Vagina (tissue), 2 donors: ENCODE measurements around the gene C2CD4B. TPM values are rescaled to one million over a fixed set of nuclear protein-coding genes. Genes with fewer than 3 reads are reported as not detected.
A peak's percentile ranks its signal among the peaks of the same experiment; 100 is the strongest.

Source experiments
- DNase-seq, 2 donors: peaks; one replicate each; pipeline ENCODE4 v3.0.0-alpha.2; 2017; ENCODE audit errors: extremely low spot score in 2 of 2
- H3K27ac ChIP-seq: fragments of 200-600 bp; sonication (generic); one replicate; pipeline ENCODE4 v1.5.1; 2019
- H3K27me3 ChIP-seq: fragments of 200-600 bp; sonication (generic); one replicate; pipeline ENCODE4 v1.5.1; 2019
- H3K36me3 ChIP-seq, 2 donors: fragments of 200-600 bp; sonication (generic); one replicate each; pipeline ENCODE4 v1.5.1; 2017 to 2019
- H3K4me1 ChIP-seq: fragments of 200-600 bp; sonication (generic); one replicate; pipeline ENCODE4 v1.5.1; 2019
- H3K4me3 ChIP-seq, 2 donors: fragments of 200-600 bp; sonication (generic); 1 replicate in 1 of 2; 2 replicates in 1 of 2; pipeline ENCODE4 v1.5.1; 2016 to 2019
- H3K9me3 ChIP-seq: fragments of 200-600 bp; sonication (generic); one replicate; pipeline ENCODE4 v1.5.1; 2019
- POLR2A ChIP-seq, 2 donors: fragments of 450-650 bp; IDR thresholded peaks; one replicate each; pipeline ENCODE4 v1.6.1; 2017; ENCODE audit warnings: antibody characterized with exemption in 2 of 2, mild to moderate bottlenecking in 2 of 2, moderate library complexity in 2 of 2
- POLR2AphosphoS5 ChIP-seq, 2 donors: sonication (generic); formaldehyde crosslinking; IDR thresholded peaks; one replicate each; pipeline ENCODE4 v1.9.0; 2017; ENCODE audit warnings: antibody characterized with exemption in 2 of 2, mild to moderate bottlenecking in 2 of 2, low read depth in 1 of 2; ENCODE audit not compliant: insufficient read depth in 1 of 2
- intact Hi-C: fragments of 100-400 bp; cut with DNase I; formaldehyde crosslinking; loops from one replicate; pipeline ENCODE4 v1.15.1; 2023
- total RNA-seq: library from RNA; depleted of rRNA; stranded (reverse); fragments of >200 nt; gene quantifications from one replicate; pipeline ENCODE4 v1.2.3, GENCODE V29; 2016
- TF ChIP-seq, protein P1 (sequence below), 3 experiments: fragments of 450-650 bp in 2 of 3; fragments of 200-600 bp in 1 of 3; sonication (generic) in 1 of 3; IDR thresholded peaks; one replicate each; pipeline ENCODE4 v1.5.1; 2017 to 2019; ENCODE audit warnings: antibody characterized with exemption in 3 of 3, mild to moderate bottlenecking in 2 of 3, moderate library complexity in 2 of 3

C2CD4B gene, protein sequence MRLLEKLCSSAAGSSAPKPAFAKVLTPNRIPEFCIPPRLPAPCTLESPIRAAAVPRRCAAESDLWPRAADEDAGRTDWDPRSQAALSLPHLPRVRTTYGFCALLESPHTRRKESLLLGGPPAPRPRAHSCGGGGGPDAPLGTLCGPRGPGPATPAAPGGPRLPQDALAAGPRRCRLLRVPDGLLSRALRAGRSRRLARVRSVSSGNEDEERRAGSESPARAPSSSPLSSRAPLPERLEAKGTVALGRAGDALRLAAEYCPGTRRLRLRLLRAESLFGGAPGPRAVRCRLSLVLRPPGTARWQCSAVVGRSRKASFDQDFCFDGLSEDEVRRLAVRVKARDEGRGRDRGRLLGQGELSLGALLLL
- 0.49 TPM for total RNA-seq

DNA sequence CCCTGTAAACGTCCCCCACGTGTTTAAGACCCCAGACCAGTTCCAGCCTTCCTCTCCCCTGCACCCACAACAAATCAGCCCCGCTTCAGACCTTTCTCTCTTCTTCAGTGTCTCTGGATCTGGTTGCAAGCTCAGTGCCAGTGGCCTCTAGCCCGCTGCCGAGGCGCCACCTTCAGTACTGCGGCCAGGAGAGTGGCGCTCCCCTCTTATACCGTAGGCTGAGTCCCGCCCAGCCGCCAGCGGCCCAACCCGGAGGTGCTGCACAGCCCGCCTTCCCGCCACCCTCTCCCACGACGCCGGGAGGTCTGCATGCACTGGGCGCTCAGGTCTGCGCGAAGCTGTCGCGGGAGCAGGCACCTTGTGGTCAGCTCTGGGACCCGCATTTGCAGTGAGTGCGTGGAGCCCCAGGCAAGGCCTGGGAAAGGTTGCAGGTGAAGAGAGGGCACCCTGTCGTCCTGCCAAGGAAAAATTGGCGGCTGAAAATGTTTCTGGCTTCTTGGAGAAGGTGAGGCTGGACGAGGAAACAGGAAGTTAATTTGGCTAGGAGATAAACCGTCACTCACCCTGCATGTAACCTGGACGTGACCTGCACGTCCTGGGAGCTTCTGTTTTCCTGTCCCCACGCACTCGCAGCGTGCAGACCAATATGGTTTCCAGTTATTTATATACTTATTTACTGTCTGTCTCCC, at the start of gene C2CD4B:
Gene C2CD4B (minus strand): TSS at position 182 of the 689 bp plus-strand sequence. CDS start 301 bp downstream, outside the sequence.
- peak in 1 of 2 donors; percentile 35 for TF ChIP-seq POLR2A (IDR thresholded peaks at IDR 0.05)
- TF ChIP-seq POLR2AphosphoS5 (IDR thresholded peaks at IDR 0.05; ENCODE audit: insufficient read depth in 1 of 2, low read depth in 1 of 2): peak in 1 of 2 donors; percentile 71
- TF ChIP-seq, protein P1, sequence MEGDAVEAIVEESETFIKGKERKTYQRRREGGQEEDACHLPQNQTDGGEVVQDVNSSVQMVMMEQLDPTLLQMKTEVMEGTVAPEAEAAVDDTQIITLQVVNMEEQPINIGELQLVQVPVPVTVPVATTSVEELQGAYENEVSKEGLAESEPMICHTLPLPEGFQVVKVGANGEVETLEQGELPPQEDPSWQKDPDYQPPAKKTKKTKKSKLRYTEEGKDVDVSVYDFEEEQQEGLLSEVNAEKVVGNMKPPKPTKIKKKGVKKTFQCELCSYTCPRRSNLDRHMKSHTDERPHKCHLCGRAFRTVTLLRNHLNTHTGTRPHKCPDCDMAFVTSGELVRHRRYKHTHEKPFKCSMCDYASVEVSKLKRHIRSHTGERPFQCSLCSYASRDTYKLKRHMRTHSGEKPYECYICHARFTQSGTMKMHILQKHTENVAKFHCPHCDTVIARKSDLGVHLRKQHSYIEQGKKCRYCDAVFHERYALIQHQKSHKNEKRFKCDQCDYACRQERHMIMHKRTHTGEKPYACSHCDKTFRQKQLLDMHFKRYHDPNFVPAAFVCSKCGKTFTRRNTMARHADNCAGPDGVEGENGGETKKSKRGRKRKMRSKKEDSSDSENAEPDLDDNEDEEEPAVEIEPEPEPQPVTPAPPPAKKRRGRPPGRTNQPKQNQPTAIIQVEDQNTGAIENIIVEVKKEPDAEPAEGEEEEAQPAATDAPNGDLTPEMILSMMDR (IDR thresholded peaks at IDR 0.05): no peak
- peak within 1 kb of the TSS; percentile 20 for H3K27ac ChIP-seq
- H3K4me3 ChIP-seq: peak within 1 kb of the TSS; percentile 39 to 52
- intact Hi-C loops: no loop called here
- peaks cover 14% of the 10 kb centered on the region for H3K4me1 ChIP-seq
- no peak for DNase-seq
- no peaks in the 10 kb centered on the region for H3K36me3 ChIP-seq
- H3K27me3 ChIP-seq: peaks cover 12% of the 10 kb centered on the region
- H3K9me3 ChIP-seq: no peaks in the 10 kb centered on the region

DNA sequence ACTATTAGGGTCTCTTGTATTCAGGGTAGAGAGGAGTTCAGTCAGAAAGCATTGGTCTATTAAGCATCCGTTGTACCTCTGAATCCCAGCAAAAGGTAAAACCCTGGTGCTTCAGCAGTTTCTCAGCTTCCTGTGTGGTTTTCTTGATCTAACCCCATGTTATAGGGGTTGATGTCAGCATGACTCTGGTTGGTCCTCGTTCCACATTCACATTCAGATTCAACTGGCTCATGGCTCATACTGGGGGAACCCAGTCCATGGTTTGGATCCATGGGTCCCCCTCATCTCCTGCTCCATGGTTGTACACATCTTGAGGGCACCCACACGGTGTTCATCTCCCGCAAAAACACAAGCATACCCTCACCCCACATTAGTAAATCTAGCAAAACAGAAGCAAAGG, 47.7 kb upstream of the C2CD4B start:
- no peak for DNase-seq
- H3K4me1 ChIP-seq: no peaks in the 10 kb centered on the region
- no peak overlapping the region for H3K27ac ChIP-seq
- H3K4me3 ChIP-seq: no peak overlapping the region
- H3K36me3 ChIP-seq: no peaks in the 10 kb centered on the region
- peaks cover 20% of the 10 kb centered on the region for H3K9me3 ChIP-seq
- no peaks in the 10 kb centered on the region for H3K27me3 ChIP-seq
- intact Hi-C loops: no loop called here
- TF ChIP-seq, protein P1 (IDR thresholded peaks at IDR 0.05): no peak
- TF ChIP-seq POLR2A (IDR thresholded peaks at IDR 0.05) (no peak), POLR2AphosphoS5 (IDR thresholded peaks at IDR 0.05; ENCODE audit: insufficient read depth in 1 of 2, low read depth in 1 of 2) (no peak)

DNA sequence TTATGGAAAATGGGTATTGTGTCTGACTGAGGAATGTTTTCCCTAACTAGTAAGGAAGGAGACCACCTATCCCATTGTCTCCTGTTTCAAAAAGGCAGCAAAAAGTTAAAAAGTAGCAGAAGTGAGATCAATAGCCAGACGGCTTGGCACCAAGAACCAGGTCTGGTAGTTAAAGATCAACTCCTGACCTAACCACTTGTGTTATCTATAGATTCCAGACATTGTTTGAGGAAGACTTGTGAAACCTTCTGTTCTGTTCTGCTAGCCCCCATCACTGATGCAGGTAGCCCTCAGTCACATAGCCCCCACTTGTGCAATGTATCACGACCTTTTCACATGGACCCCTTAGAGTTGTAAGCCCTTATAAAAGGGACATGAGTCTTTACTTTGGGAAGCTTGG, 46.3 kb upstream of the C2CD4B start:
- Histone ChIP-seq H3K27ac (no peak overlapping the region), H3K36me3 (no peaks in the 10 kb centered on the region), H3K27me3 (no peaks in the 10 kb centered on the region), H3K4me3 (no peak overlapping the region), H3K9me3 (peaks cover 9% of the 10 kb centered on the region), H3K4me1 (no peaks in the 10 kb centered on the region)
- intact Hi-C loops: no loop called here
- no peak for TF ChIP-seq POLR2A (IDR thresholded peaks at IDR 0.05)
- TF ChIP-seq POLR2AphosphoS5 (IDR thresholded peaks at IDR 0.05; ENCODE audit: insufficient read depth in 1 of 2, low read depth in 1 of 2): no peak
- TF ChIP-seq, protein P1 (IDR thresholded peaks at IDR 0.05): no peak
- no peak for DNase-seq

DNA sequence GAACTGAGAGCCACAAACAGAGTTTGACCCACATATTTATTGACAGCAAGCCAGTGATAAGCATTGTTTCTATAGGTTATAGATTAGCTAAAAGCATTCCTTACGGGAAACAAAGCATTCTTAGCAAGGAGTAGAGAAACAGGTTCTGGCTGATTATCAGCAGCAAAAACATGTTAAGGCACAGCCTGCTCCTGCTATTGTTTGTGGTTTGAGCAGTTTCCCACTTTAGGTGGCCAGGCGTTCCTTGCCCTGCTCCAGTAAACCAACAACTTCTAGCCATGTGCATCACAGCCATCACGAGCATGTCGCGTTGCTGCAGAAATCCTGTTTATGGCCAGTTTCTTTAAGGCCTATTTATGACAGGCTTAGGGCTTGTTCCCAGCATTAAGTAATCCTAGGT, 44.7 kb upstream of the C2CD4B start:
- Histone ChIP-seq H3K4me3 (no peak overlapping the region), H3K9me3 (no peaks in the 10 kb centered on the region), H3K36me3 (no peaks in the 10 kb centered on the region), H3K27ac (no peak overlapping the region), H3K27me3 (no peaks in the 10 kb centered on the region), H3K4me1 (no peaks in the 10 kb centered on the region)
- DNase-seq: no peak
- intact Hi-C loops: no loop called here
- TF ChIP-seq POLR2A (IDR thresholded peaks at IDR 0.05) (no peak), POLR2AphosphoS5 (IDR thresholded peaks at IDR 0.05; ENCODE audit: insufficient read depth in 1 of 2, low read depth in 1 of 2) (peak in 1 of 2 donors; percentile 25)
- TF ChIP-seq, protein P1 (IDR thresholded peaks at IDR 0.05): no peak

DNA sequence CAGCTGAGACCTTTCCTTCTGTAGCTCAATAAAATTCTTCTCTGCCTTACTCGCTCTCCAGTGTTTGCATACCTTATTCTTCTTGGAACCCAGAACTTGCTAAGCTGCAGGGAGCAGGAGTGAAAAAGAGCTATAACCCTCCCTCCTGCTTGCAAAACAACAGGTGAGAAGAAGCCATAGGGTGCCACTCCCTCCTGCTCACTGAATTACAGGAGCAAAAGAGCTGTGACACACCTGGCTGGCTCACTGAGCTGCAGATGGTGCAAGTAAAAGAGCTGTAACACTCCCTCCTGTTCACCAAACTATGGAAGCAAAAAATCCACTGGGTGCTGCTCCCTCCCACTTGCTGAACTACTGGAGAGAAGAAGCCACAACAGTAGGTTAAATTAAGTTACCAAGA, 44.2 kb upstream of the C2CD4B start:
- Histone ChIP-seq H3K9me3 (no peaks in the 10 kb centered on the region), H3K4me1 (no peaks in the 10 kb centered on the region), H3K27ac (no peak overlapping the region), H3K36me3 (no peaks in the 10 kb centered on the region), H3K27me3 (no peaks in the 10 kb centered on the region), H3K4me3 (no peak overlapping the region)
- intact Hi-C loops: no loop called here
- DNase-seq: no peak
- TF ChIP-seq, protein P1 (IDR thresholded peaks at IDR 0.05): no peak
